GM23248 (cell line): ENCODE data around the gene ACVR1B.

Experiments used
- EZH2 ChIP-seq: fragments of 200-600 bp; sonication (generic); IDR thresholded peaks from 2 replicates; pipeline ENCODE4 v1.6.1; 2018; ENCODE audit warnings: antibody characterized with exemption, mild to moderate bottlenecking; ENCODE audit not compliant: insufficient read depth, poor library complexity, severe bottlenecking
- EZH2phosphoT487 ChIP-seq: fragments of 200-600 bp; sonication (generic); IDR thresholded peaks from 2 replicates; pipeline ENCODE4 v1.6.1; 2018; ENCODE audit warnings: antibody characterized with exemption, moderate library complexity, mild to moderate bottlenecking, low read depth; ENCODE audit not compliant: insufficient read depth

DNA sequence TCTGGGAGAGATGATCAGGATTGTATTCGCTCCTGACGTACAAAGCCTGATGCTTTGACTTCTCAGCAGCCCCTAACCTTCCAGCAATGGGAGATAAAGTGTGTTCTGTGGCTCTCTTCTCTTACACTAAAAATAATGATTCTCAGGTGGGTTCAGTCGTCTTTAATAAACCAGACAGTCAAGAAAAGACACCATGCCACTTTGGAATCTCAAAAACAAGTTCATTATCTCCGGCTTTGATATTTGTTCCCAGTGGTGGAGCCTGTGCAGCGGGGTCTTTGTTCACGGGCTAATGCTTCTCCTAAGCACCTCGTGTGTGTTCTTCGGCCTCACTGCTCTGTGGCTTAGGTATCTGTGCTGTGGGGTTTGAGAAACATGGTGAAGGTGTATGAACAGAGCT, 1.6 kb downstream of the ACVR1B start:
- TF ChIP-seq EZH2, result no peak
- no peak for TF ChIP-seq EZH2phosphoT487
